ENCODE results near the gene STON2.

Gene STON2

DNA sequence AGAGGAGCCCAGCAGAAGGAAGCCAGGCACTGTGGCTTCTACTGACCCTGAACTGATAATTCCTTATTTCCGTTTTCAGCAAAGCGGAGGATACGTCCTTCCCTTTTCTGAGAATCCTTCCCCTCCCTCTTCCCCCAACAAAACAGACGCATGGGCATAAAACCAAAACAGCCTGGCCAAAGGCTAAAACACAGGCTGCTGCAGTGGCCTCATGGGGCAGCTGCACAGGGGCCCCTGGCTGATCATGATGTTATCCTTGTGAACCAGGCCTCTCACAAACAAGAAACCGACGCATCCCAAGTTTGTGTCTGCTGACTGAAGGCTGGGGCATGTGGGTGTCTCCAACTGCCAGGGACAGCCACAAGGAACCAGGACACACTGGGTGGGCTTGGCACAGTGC lies 23.4 kb upstream of the STON2 start:
- TF ChIP-seq, protein P1, sequence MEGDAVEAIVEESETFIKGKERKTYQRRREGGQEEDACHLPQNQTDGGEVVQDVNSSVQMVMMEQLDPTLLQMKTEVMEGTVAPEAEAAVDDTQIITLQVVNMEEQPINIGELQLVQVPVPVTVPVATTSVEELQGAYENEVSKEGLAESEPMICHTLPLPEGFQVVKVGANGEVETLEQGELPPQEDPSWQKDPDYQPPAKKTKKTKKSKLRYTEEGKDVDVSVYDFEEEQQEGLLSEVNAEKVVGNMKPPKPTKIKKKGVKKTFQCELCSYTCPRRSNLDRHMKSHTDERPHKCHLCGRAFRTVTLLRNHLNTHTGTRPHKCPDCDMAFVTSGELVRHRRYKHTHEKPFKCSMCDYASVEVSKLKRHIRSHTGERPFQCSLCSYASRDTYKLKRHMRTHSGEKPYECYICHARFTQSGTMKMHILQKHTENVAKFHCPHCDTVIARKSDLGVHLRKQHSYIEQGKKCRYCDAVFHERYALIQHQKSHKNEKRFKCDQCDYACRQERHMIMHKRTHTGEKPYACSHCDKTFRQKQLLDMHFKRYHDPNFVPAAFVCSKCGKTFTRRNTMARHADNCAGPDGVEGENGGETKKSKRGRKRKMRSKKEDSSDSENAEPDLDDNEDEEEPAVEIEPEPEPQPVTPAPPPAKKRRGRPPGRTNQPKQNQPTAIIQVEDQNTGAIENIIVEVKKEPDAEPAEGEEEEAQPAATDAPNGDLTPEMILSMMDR (IDR thresholded peaks at IDR 0.05; ENCODE audit: control insufficient read depth, insufficient read depth, low read depth, low read length, missing control alignments) = no peak
- no peak overlapping the region for H3K4me3 ChIP-seq (ENCODE audit: control insufficient read depth, low read depth, low read length)
- no peak for DNase-seq (ENCODE audit: low read depth)

DNA sequence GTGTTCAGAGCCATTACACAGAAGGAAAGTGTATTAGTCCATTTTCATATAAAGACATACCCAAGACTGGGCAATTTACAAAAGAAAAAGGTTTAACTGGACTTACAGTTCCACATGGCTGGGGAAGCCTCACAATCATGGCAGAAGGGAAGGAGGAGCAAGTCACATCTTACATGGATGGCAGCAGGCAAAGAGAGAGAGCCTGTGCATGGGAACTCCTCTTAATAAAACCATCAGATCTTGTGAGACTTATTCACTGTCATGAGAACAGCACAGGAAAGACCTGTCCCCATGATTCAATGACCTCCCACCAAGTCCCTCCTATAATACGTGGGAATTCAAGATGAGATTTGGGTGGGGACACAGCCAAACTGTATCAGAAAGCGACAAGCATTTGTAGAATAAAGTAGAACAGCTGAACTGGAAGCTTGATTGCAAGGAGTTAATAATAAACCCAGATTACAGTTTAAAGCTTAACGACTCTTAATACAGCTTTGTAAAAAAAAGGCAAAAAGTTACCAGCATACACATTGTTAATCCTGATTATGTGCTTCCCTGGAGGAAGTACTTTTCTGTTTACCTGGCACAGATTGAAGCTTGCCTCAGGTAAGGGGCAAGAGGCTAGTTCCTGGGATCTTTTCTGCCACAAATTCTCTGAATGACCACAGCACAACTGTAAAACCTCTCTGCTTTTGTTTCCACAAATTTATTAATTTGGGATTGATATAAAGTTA lies 18.1 kb upstream of the STON2 start:
- DNase-seq (ENCODE audit: low read depth) = no peak
- TF ChIP-seq, protein P1 (IDR thresholded peaks at IDR 0.05; ENCODE audit: control insufficient read depth, insufficient read depth, low read depth, low read length, missing control alignments) = no peak
- H3K4me3 ChIP-seq (ENCODE audit: control insufficient read depth, low read depth, low read length) = no peak overlapping the region

DNA sequence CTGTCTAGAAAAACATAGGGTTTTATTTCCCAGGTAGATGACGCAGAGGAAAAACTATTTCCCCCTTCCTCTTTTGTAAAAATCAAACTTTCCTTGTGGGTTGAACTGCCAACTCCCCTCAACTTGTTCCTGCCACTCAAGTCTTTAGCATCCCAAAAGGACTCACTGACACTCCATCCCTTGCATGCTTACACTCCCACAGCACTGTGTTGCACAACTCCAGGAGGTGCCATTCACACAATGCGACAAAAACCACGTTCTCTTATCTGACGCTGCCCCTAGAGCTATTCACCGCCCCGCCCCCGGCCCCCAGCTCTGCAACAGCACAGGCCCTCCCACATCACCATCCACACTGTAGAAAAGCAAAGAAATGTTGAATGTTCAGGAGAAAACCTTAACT lies 16.9 kb upstream of the STON2 start:
- DNase-seq (ENCODE audit: low read depth) = no peak
- no peak overlapping the region for H3K4me3 ChIP-seq (ENCODE audit: control insufficient read depth, low read depth, low read length)
- TF ChIP-seq, protein P1 (IDR thresholded peaks at IDR 0.05; ENCODE audit: control insufficient read depth, insufficient read depth, low read depth, low read length, missing control alignments) = no peak

DNA sequence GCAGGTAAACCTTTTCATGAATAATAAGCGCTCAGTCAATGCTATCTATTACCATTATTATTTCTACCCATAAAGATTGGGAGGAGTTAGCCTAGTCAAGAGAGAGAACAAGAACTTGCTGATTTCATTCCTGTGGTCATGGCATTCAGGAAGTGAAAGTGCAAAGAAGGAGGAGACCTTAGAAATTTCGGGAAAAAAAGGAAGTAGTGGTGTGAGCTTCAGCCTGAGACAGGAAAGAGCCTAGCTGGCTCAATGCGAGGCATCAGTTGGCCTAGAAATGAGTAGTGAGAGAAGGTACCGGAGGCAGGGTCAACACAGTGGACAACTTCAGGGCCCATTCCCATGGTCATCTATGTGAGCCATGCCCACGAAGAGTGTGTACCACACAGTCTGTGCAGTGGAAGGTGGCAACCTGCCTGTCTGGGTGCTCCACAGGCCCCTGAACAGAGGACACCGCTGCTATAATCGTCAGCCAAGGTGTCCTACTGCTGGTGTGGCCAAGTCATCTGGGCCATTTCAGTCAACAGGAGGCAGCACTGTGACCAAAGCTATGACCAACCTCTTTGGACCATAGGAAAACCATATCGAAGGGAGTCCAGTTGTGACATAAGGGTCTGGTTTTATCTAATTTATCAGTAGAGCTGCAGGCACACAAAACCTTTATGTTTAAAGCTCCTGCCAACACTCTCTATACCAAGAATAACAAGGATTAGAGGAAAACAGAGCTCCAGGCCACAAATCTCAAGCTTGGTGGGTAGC lies 16.2 kb upstream of the STON2 start:
- TF ChIP-seq, protein P1 (IDR thresholded peaks at IDR 0.05; ENCODE audit: control insufficient read depth, insufficient read depth, low read depth, low read length, missing control alignments) = no peak
- H3K4me3 ChIP-seq (ENCODE audit: control insufficient read depth, low read depth, low read length) = no peak overlapping the region
- DNase-seq (ENCODE audit: low read depth) = no peak

DNA sequence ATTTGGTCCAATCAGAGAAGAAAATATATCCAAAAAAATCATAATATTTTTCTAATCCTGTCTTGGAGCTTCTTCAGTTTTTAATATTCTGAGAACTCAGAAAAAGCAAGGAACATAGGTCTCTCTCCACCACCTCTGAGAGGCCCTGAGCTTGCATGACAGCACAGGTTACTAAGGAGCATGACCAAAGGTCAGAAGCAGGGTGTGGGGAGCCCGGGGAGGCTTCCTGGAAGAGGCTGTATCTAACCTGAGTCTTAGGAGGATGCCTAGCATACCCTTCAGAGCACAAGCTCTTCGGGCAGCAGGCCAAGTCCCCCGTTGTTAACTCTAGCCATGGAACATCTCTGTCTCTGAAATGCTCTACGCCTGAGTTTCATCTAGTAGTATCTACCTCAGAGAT lies 15.7 kb upstream of the STON2 start:
- TF ChIP-seq, protein P1 (IDR thresholded peaks at IDR 0.05; ENCODE audit: control insufficient read depth, insufficient read depth, low read depth, low read length, missing control alignments) = no peak
- no peak for DNase-seq (ENCODE audit: low read depth)
- H3K4me3 ChIP-seq (ENCODE audit: control insufficient read depth, low read depth, low read length) = no peak overlapping the region

DNA sequence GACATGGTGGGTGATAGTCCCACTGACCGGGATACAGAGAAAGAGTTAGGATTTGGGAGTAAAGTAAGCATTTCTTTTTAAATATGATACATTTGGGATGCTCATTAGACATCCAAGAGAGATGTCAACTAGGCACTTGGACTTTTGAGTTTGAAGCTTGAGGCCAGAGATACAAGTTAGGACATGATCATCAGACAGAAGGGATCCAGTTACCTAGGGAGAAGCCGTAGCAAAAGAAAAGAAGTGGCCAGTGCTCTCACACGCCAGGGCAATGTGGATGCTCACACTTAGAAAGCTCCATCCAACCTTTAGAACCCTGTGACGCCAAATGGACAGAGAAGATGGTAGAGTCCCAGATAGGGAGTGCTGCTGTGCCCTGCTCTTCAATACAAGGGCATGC lies 14.0 kb upstream of the STON2 start:
- TF ChIP-seq, protein P1 (IDR thresholded peaks at IDR 0.05; ENCODE audit: control insufficient read depth, insufficient read depth, low read depth, low read length, missing control alignments) = no peak
- H3K4me3 ChIP-seq (ENCODE audit: control insufficient read depth, low read depth, low read length) = no peak overlapping the region
- DNase-seq (ENCODE audit: low read depth) = no peak

Data from AG09309 (cell line).